SHP77 treated with DMSO at 0.1 percent for 48 hours (cell line): ENCODE measurements around the gene GPATCH2L.

ENCODE experiments used
- DNase-seq: peaks from one replicate; lab custom pipeline; 2025; lab: John Stamatoyannopoulos, UW

GPATCH2L gene

DNA sequence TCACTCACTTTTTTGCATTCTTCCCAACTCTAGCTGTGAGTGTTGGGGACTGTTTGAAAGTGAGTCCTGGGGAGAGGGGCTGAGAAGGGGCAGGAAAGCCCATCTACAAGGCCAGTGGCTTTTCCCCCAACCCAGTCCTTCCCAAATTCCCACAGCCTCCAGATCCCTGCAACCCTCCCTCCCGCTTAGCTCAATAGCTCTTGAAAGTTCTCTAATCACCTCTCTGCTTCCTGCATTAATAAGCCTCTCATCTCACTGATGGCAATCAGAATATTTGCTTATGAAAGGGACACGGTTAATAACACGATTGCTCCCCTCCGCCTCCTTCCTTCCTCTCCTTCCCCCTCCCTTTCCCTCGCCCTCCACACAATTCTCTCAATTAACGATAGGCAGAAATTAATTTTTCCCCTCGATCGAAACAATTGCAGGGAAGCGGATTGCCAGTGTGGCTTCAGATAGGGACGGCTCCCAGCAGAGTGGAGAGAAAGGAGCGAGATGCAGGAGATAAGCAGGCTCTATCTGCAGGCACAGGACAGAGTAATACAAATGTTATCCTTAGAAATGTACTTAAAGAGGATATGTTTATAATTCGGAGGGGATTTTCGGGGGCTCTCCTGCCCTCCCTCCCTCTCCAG lies 15.1 kb upstream of the GPATCH2L start:
- no peak for DNase-seq

GRCh38 chr14:76138119-76138757 lies 13.5 kb upstream of the GPATCH2L start:
- DNase-seq: no peak

GRCh38 chr14:76138758-76139723 lies 12.7 kb upstream of the GPATCH2L start:
- DNase-seq: no peak

DNA sequence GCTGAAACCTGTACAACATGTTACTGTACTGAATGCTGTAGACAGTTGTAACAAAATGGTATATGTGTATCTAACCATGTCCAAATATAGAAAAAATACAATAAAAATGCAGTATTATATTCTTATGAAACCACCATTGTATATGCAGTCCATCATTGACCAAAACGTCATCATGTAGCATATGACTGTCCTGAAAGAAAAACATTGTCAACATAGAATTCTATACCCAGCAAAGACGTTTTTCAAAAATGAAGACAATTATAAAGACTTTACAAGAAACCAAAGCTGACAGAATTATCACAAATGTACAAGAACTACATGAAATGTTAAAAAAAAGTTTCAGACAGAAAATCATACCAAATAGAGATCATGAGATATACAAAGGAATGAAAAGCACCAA lies 8.1 kb upstream of the GPATCH2L start:
- DNase-seq: no peak

GRCh38 chr14:76146976-76147375 lies 4.7 kb upstream of the GPATCH2L start:
- no peak for DNase-seq

GRCh38 chr14:76149196-76149595 lies 2.5 kb upstream of the GPATCH2L start:
- DNase-seq: no peak

DNA sequence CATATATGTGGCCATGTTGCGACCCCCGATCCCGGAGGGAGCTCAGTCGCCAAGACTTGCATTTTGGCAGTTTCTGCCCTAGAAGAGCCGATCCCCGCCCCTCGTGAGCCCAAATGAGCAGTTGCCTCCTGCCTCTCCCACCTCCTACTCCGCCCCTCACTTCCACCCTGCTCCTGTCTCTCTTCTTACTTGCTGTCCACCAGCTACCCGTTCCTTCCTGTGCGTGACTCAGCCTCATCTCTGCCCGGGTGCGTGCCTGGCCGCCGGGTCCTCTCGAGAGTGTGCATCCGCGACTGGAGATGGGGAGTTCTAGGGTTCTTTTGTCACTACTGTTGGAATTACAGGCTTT lies 585 bp downstream of the GPATCH2L start:
- peak; percentile 26 for DNase-seq

- DNase-seq: no peak
Observed at GRCh38 chr14:76153919-76154318, 2.2 kb downstream of the GPATCH2L start.

GRCh38 chr14:76154539-76155126 lies 2.9 kb downstream of the GPATCH2L start:
- DNase-seq: no peak

GRCh38 chr14:76163668-76164363 lies 12.1 kb downstream of the GPATCH2L start:
- DNase-seq: no peak

- no peak for DNase-seq
Observed at GRCh38 chr14:76168531-76168930, 16.8 kb downstream of the GPATCH2L start.

- no peak for DNase-seq
Observed at GRCh38 chr14:76169776-76170175, 18.1 kb downstream of the GPATCH2L start.

DNA sequence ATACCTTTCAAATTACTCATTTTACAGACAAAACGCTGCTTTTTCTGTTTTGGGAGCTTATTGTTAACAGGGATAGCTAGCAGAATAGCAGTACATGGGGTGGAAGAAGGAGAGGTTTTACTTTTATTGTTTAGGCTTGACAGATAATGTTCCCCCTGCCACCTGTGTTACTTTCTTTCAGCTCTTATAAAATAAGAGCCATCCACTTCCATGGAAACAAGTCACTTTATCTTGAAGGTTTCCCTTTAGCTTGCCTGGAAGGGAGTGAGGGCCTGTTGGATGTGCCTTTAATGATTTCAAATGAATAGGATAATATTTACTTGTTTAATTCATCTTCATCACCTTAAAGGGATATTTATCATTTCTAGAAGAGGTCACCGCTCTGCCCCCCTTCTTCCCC lies 23.3 kb downstream of the GPATCH2L start:
- DNase-seq: no peak

DNA sequence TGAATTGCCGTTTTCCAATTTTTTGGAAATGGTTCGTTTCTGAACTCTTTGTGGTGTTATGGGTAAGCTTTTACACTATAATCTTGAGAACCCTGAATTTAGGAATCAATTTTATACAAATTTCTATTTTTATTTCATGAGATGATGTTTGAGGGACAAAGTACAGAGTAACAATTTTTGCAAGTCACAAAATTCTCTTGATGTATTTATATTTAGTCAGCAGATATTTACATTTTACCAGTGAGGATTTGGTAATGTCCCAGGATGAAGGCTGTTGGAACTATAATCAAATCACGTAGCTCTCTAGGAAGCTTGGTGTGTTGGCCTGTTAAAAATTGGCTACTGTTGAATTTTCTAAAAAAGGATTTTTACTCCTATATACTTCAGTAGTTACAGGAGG lies 24.2 kb downstream of the GPATCH2L start:
- no peak for DNase-seq

DNA sequence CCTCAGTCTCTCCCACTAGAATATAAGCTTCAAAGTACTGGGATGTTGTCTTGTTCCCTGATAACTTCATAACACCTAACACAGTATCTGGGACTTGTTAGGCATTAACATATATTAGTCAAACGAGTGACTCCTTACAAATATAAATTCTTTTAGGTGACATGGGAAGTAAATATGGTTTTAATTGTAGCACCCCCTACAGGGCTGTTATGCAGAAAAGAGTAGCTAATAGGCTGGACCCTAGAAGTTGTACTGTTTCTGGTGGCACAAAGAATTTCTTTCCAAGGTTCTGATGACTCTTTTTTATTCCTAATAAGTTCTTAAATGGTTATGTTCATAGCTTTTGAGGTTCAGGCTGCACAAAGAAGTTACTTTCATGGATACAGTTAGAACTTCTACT lies 29.8 kb downstream of the GPATCH2L start:
- no peak for DNase-seq

GRCh38 chr14:76186308-76187027 lies 34.7 kb downstream of the GPATCH2L start:
- no peak for DNase-seq

- no peak for DNase-seq
Observed at GRCh38 chr14:76191297-76191696, 39.6 kb downstream of the GPATCH2L start.

DNA sequence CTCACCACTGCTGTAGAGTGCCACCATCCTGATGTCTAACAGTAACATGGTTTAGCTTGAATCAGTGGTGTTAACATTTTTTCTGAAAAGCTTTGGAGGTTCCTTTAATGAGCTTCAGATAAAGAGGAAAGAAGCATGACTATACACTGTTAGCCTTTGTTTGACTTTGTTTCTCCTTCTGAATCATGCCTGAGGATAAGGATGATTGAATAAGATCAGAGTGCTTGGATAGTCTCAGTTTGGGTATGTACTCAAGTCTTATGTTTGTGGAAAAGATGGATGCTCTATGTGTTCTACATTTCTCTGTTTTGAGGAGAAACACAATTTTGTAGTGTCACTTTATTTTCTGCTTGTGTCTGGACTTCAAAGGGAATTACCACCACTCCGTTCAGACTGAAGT lies 42.0 kb downstream of the GPATCH2L start:
- DNase-seq: no peak

DNA sequence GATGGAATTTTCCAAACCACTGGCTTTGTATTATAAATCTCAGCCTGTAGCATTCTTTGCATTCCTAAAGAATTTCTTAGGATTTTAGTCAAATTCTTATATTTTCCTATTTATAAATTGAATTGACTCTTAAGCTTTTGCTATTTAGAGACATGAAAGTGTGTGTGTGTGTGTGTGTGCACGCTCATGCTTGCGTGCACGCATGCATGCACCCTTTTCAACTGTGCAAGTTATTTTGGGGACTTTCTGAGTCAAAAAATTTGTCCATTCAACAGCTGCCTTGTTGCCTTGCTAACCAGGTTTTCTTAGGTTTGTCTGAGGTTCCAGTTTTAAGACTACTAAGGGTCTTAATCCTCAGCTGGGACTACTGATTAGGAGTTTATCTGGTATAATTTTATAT lies 42.6 kb downstream of the GPATCH2L start:
- no peak for DNase-seq

- DNase-seq: no peak
Observed at GRCh38 chr14:76195003-76195402, 43.3 kb downstream of the GPATCH2L start.

GRCh38 chr14:76196980-76197695 lies 45.4 kb downstream of the GPATCH2L start:
- DNase-seq: no peak
